Fibroblast of lung (primary cell): ENCODE measurements around the gene RBM45. TPM values are rescaled to one million over a fixed set of nuclear protein-coding genes. Genes with fewer than 3 reads are reported as not detected.
"Not testable (repeated sequence)": the region's sequence is repeated elsewhere in the genome, so short reads cannot be mapped to it uniquely, and the experiment has no call there.

ENCODE experiments used
- DNase-seq, 2 donors: peaks; one replicate each; pipeline versions ENCODE4 v3.0.0 to v3.0.0-alpha.2; 2010; ENCODE audit warnings: low read depth in 2 of 2
- H2AFZ ChIP-seq: 2 replicates; pipeline ENCODE4 v1.5.1; 2012; ENCODE audit warnings: low read length, control low read depth, inconsistent platforms
- H3K27ac ChIP-seq: 2 replicates; pipeline ENCODE4 v1.5.1; 2011; ENCODE audit warnings: low read length, control low read depth; ENCODE audit not compliant: insufficient read depth
- H3K27me3 ChIP-seq: 2 replicates; pipeline ENCODE4 v1.5.1; 2011; ENCODE audit warnings: mild to moderate bottlenecking, low read length; ENCODE audit not compliant: control insufficient read depth, insufficient read depth
- H3K36me3 ChIP-seq: 2 replicates; pipeline ENCODE4 v1.5.1; 2011; ENCODE audit warnings: low read length; ENCODE audit not compliant: control insufficient read depth, insufficient read depth
- H3K4me1 ChIP-seq: 2 replicates; pipeline ENCODE4 v1.5.1; 2011; ENCODE audit warnings: low read length; ENCODE audit not compliant: control insufficient read depth, insufficient read depth; ENCODE audit errors: extremely low read depth
- H3K4me2 ChIP-seq: 2 replicates; pipeline ENCODE4 v1.5.1; 2011; ENCODE audit warnings: low read length, control low read depth; ENCODE audit not compliant: insufficient read depth; ENCODE audit errors: extremely low read depth
- H3K4me3 ChIP-seq, 4 experiments: fragments of 200-600 bp in 1 of 4; sonication (generic) in 1 of 4; replicated peaks in 1 of 4; 2 replicates each; pipeline ENCODE4 v1.5.1; 2011 to 2016; ENCODE audit warnings: low read length in 4 of 4, low read depth in 3 of 4, mild to moderate bottlenecking in 3 of 4, control low read depth in 2 of 4, inconsistent platforms in 1 of 4, mixed read lengths in 1 of 4; ENCODE audit not compliant: insufficient read depth in 1 of 4; ENCODE audit errors: control extremely low read depth in 1 of 4
- H3K79me2 ChIP-seq: 2 replicates; pipeline ENCODE4 v1.5.1; 2012; ENCODE audit warnings: mild to moderate bottlenecking, low read length, inconsistent platforms; ENCODE audit not compliant: control insufficient read depth, insufficient read depth
- H3K9ac ChIP-seq: 2 replicates; pipeline ENCODE4 v1.5.1; 2011; ENCODE audit warnings: mild to moderate bottlenecking, low read length, control low read depth; ENCODE audit not compliant: insufficient read depth
- H3K9me3 ChIP-seq: 2 replicates; pipeline ENCODE4 v1.5.1; 2012; ENCODE audit warnings: low read depth, low read length; ENCODE audit not compliant: control insufficient read depth, insufficient read depth
- H4K20me1 ChIP-seq: 2 replicates; pipeline ENCODE4 v1.5.1; 2011; ENCODE audit warnings: low read length; ENCODE audit not compliant: control insufficient read depth, insufficient read depth; ENCODE audit errors: extremely low read depth
- CTCF ChIP-seq, 2 donors: IDR thresholded peaks in 1 of 2; conservative IDR thresholded peaks in 1 of 2; 1 replicate in 1 of 2; 2 replicates in 1 of 2; pipeline ENCODE4 v1.5.1; 2011 to 2012; ENCODE audit warnings: low read length in 2 of 2, control low read depth in 1 of 2, inconsistent platforms in 1 of 2, low read depth in 1 of 2, mild to moderate bottlenecking in 1 of 2
- EZH2 ChIP-seq: IDR thresholded peaks from 2 replicates; pipeline ENCODE4 v1.5.1; 2012; ENCODE audit warnings: low read length, control low read depth, mild to moderate bottlenecking; ENCODE audit errors: missing control alignments
- polyA plus RNA-seq, 2 donors: library from polyadenylated mRNA; depleted of rRNA in 1 of 2; stranded (reverse) in 1 of 2; unstranded in 1 of 2; fragments of >200 nt; gene quantifications; 2 replicates each; pipeline ENCODE4 v1.2.1, GENCODE V29; 2011 to 2012; ENCODE audit warnings: missing spikeins in 1 of 2
- total RNA-seq: library from RNA; depleted of rRNA; stranded (reverse); fragments of >200 nt; gene quantifications from 2 replicates; pipeline ENCODE4 v1.2.1, GENCODE V29; 2014

The RBM45 gene
- total and polyA plus RNA-seq, 2 donors (not counting 1 experiment from before 2014, with no cell fraction given), result 22.8 to 23.5 TPM

- Histone ChIP-seq H3K9me3 (no peaks in the 10 kb centered on the region), H3K4me3 (no peak overlapping the region), H3K9ac (no peak overlapping the region), H3K27me3 (peaks cover 3% of the 10 kb centered on the region), H3K4me1 (peaks cover 2% of the 10 kb centered on the region), H4K20me1 (no peaks in the 10 kb centered on the region), H3K79me2 (no peaks in the 10 kb centered on the region), H3K27ac (no peak overlapping the region), H2AFZ (no peak overlapping the region), H3K4me2 (no peak overlapping the region), H3K36me3 (no peaks in the 10 kb centered on the region)
- TF ChIP-seq CTCF (conservative IDR thresholded peaks at IDR 0.05 in 1 of 2, IDR thresholded peaks at IDR 0.05 in 1 of 2; ENCODE audit: low read depth in 1 of 2, low read length in 2 of 2) (no peak), EZH2 (no peak)
- DNase-seq, result peak in 1 of 2 donors; percentile 56
These were observed 37.9 kb upstream of the RBM45 start for GRCh38 chr2:178074123-178075005.

GRCh38 chr2:178075006-178075326 is 37.3 kb upstream of the RBM45 start:
- H3K79me2 ChIP-seq, result no peaks in the 10 kb centered on the region
- H3K4me1 ChIP-seq, result peaks cover 2% of the 10 kb centered on the region
- TF ChIP-seq CTCF (conservative IDR thresholded peaks at IDR 0.05 in 1 of 2, IDR thresholded peaks at IDR 0.05 in 1 of 2; ENCODE audit: low read depth in 1 of 2, low read length in 2 of 2), result no peak

GRCh38 chr2:178076130-178076529 is 36.1 kb upstream of the RBM45 start:
- Histone ChIP-seq H3K4me3 (no peak overlapping the region), H3K9ac (no peak overlapping the region), H3K9me3 (no peaks in the 10 kb centered on the region), H3K4me2 (no peak overlapping the region), H3K36me3 (no peaks in the 10 kb centered on the region), H3K27ac (no peak overlapping the region), H3K79me2 (no peaks in the 10 kb centered on the region), H3K4me1 (peaks cover 2% of the 10 kb centered on the region), H4K20me1 (no peaks in the 10 kb centered on the region), H2AFZ (no peak overlapping the region), H3K27me3 (peaks cover 3% of the 10 kb centered on the region)
- TF ChIP-seq CTCF (conservative IDR thresholded peaks at IDR 0.05 in 1 of 2, IDR thresholded peaks at IDR 0.05 in 1 of 2; ENCODE audit: low read depth in 1 of 2, low read length in 2 of 2), result no peak
- no peak for TF ChIP-seq EZH2
- no peak for DNase-seq

More at GRCh38 chr2:178075006-178075326, 37.3 kb upstream of the RBM45 start:
- DNase-seq, result no peak
- Histone ChIP-seq H4K20me1 (no peaks in the 10 kb centered on the region), H3K9ac (no peak overlapping the region), H2AFZ (no peak overlapping the region), H3K27ac (no peak overlapping the region), H3K9me3 (no peaks in the 10 kb centered on the region), H3K36me3 (no peaks in the 10 kb centered on the region), H3K4me2 (no peak overlapping the region), H3K4me3 (no peak overlapping the region), H3K27me3 (peaks cover 3% of the 10 kb centered on the region)

- H4K20me1 ChIP-seq, H3K27ac ChIP-seq, H3K9me3 ChIP-seq, H3K36me3 ChIP-seq, H3K79me2 ChIP-seq, H3K9ac ChIP-seq, DNase-seq, H2AFZ ChIP-seq, H3K4me1 ChIP-seq, H3K27me3 ChIP-seq, H3K4me2 ChIP-seq, H3K4me3 ChIP-seq: not testable (repeated sequence)
These were observed 33.0 kb upstream of the RBM45 start for GRCh38 chr2:178079279-178079678.
